H9 (cell line): ENCODE data around the gene HMGCLL1. TPM values are rescaled to one million over a fixed set of nuclear protein-coding genes. Genes with fewer than 3 reads are reported as not detected.

Source experiments
- DNase-seq: peaks from one replicate; pipeline ENCODE4 v3.0.0-alpha.2; 2017
- H2AFZ ChIP-seq: one replicate; pipeline ENCODE4 v1.6.1; 2013; ENCODE audit warnings: mild to moderate bottlenecking, low read length, control low read depth, moderate library complexity
- H2AK5ac ChIP-seq: 2 replicates; pipeline ENCODE4 v1.6.1; 2013; ENCODE audit warnings: low read length, control low read depth, mixed read lengths; ENCODE audit not compliant: insufficient read length
- H2BK120ac ChIP-seq: one replicate; pipeline ENCODE4 v1.6.1; 2013; ENCODE audit warnings: low read depth, mild to moderate bottlenecking, low read length, control low read depth, inconsistent platforms; ENCODE audit not compliant: poor library complexity, severe bottlenecking
- H2BK12ac ChIP-seq: 2 replicates; pipeline ENCODE4 v1.6.1; 2013; ENCODE audit warnings: low read length, control low read depth, mixed read lengths, low read depth; ENCODE audit not compliant: insufficient read length
- H2BK15ac ChIP-seq: 2 replicates; pipeline ENCODE4 v1.6.1; 2013; ENCODE audit warnings: low read depth, low read length, control low read depth
- H2BK20ac ChIP-seq: one replicate; pipeline ENCODE4 v1.6.1; 2013; ENCODE audit warnings: low read depth, mild to moderate bottlenecking, low read length, control low read depth, inconsistent platforms; ENCODE audit not compliant: poor library complexity, severe bottlenecking
- H2BK5ac ChIP-seq: 2 replicates; pipeline ENCODE4 v1.6.1; 2013; ENCODE audit warnings: low read length, control low read depth, mixed read lengths; ENCODE audit not compliant: insufficient read length
- H3K14ac ChIP-seq: 2 replicates; pipeline ENCODE4 v1.6.1; 2013; ENCODE audit warnings: low read length, control low read depth; ENCODE audit not compliant: insufficient read depth
- H3K18ac ChIP-seq: 2 replicates; pipeline ENCODE4 v1.6.1; 2013; ENCODE audit warnings: low read depth, mild to moderate bottlenecking, mixed read lengths, low read length, control low read depth; ENCODE audit not compliant: insufficient read length
- H3K23ac ChIP-seq: 2 replicates; pipeline ENCODE4 v1.6.1; 2013; ENCODE audit warnings: low read length, control low read depth, mixed read lengths, low read depth; ENCODE audit not compliant: insufficient read length
- H3K23me2 ChIP-seq: 2 replicates; pipeline ENCODE4 v1.6.1; 2013; ENCODE audit warnings: low read depth, mild to moderate bottlenecking, mixed read lengths, low read length, control low read depth; ENCODE audit not compliant: insufficient read length, poor library complexity, severe bottlenecking
- H3K27ac ChIP-seq: 2 replicates; pipeline ENCODE4 v1.5.1; 2013; ENCODE audit warnings: low read length, control low read depth, mixed read lengths, low read depth; ENCODE audit not compliant: insufficient read length
- H3K27me3 ChIP-seq: 2 replicates; pipeline ENCODE4 v1.6.1; 2013; ENCODE audit warnings: low read length, control low read depth, inconsistent platforms; ENCODE audit not compliant: insufficient read depth
- H3K4ac ChIP-seq: 2 replicates; pipeline ENCODE4 v1.6.1; 2013; ENCODE audit warnings: low read depth, mild to moderate bottlenecking, control low read depth, inconsistent platforms, low read length, moderate library complexity
- H3K4me1 ChIP-seq: 2 replicates; pipeline ENCODE4 v1.6.1; 2013; ENCODE audit warnings: low read length, control low read depth, inconsistent platforms; ENCODE audit not compliant: insufficient read depth
- H3K4me2 ChIP-seq: 2 replicates; pipeline ENCODE4 v1.6.1; 2013; ENCODE audit warnings: low read length, control low read depth, mixed read lengths; ENCODE audit not compliant: insufficient read length, insufficient read depth
- H3K56ac ChIP-seq: 2 replicates; pipeline ENCODE4 v1.6.1; 2013; ENCODE audit warnings: low read depth, mild to moderate bottlenecking, mixed read lengths, low read length, control low read depth; ENCODE audit not compliant: insufficient read length
- H3K79me1 ChIP-seq: 2 replicates; pipeline ENCODE4 v1.6.1; 2013; ENCODE audit warnings: low read depth, mild to moderate bottlenecking, moderate library complexity, low read length, control low read depth, inconsistent platforms; ENCODE audit not compliant: insufficient read depth, poor library complexity, severe bottlenecking
- H3K79me2 ChIP-seq: 2 replicates; pipeline ENCODE4 v1.6.1; 2013; ENCODE audit warnings: low read length, control low read depth, inconsistent platforms; ENCODE audit not compliant: insufficient read depth
- H3K9ac ChIP-seq: 2 replicates; pipeline ENCODE4 v1.6.1; 2013; ENCODE audit warnings: low read length, control low read depth, mixed read lengths; ENCODE audit not compliant: insufficient read length; ENCODE audit errors: extremely low read depth
- H3K9me3 ChIP-seq: one replicate; pipeline ENCODE4 v1.6.1; 2013; ENCODE audit warnings: low read depth, low read length, inconsistent platforms; ENCODE audit not compliant: control insufficient read depth
- H3T11ph ChIP-seq: one replicate; pipeline ENCODE4 v1.6.1; 2013; ENCODE audit warnings: mild to moderate bottlenecking, low read length, control low read depth, inconsistent platforms
- H4K20me1 ChIP-seq: one replicate; pipeline ENCODE4 v1.6.1; 2013; ENCODE audit not compliant: control insufficient read depth, insufficient read length, insufficient read depth
- H4K5ac ChIP-seq: 2 replicates; pipeline ENCODE4 v1.6.1; 2013; ENCODE audit warnings: low read depth, mild to moderate bottlenecking, mixed read lengths, low read length, control low read depth; ENCODE audit not compliant: insufficient read length
- H4K8ac ChIP-seq: replicated peaks from 2 replicates; pipeline ENCODE4 v1.6.1; 2013; ENCODE audit warnings: low read length, control low read depth, mixed read lengths, low read depth; ENCODE audit not compliant: insufficient read length
- H4K91ac ChIP-seq: 2 replicates; pipeline ENCODE4 v1.6.1; 2013; ENCODE audit warnings: low read depth, mild to moderate bottlenecking, moderate library complexity, mixed read lengths, low read length, control low read depth; ENCODE audit not compliant: insufficient read length
- H3K27ac Mint-ChIP-seq, 3 experiments: 2 replicates in 2 of 3; 3 replicates in 1 of 3; pipeline ENCODE4 v1.8.0; 2020 to 2021; ENCODE audit warnings: mixed read lengths in 3 of 3, mild to moderate bottlenecking in 1 of 3, moderate library complexity in 1 of 3
- H3K27me3 Mint-ChIP-seq: 2 replicates; pipeline ENCODE4 v1.8.0; 2021; ENCODE audit warnings: low read depth, mild to moderate bottlenecking, moderate library complexity, mixed read lengths
- H3K36me3 Mint-ChIP-seq, 3 experiments: 2 replicates in 2 of 3; 3 replicates in 1 of 3; pipeline ENCODE4 v1.8.0; 2020 to 2021; ENCODE audit warnings: low read depth in 3 of 3, mixed read lengths in 3 of 3; ENCODE audit not compliant: insufficient read depth in 1 of 3
- H3K4me1 Mint-ChIP-seq, 2 experiments: 2 replicates each; pipeline ENCODE4 v1.8.0; 2020; ENCODE audit warnings: mixed read lengths in 2 of 2
- H3K4me3 Mint-ChIP-seq, 2 experiments: 2 replicates in 1 of 2; 3 replicates in 1 of 2; pipeline ENCODE4 v1.8.0; 2020 to 2021; ENCODE audit warnings: mild to moderate bottlenecking in 2 of 2, mixed read lengths in 2 of 2, moderate library complexity in 1 of 2
- H3K9me3 Mint-ChIP-seq, 2 experiments: 2 replicates in 1 of 2; 3 replicates in 1 of 2; pipeline ENCODE4 v1.8.0; 2020; ENCODE audit warnings: mild to moderate bottlenecking in 2 of 2, mixed read lengths in 2 of 2, moderate library complexity in 1 of 2
- CTCF ChIP-seq: fragments of 200-600 bp; sonication (generic); conservative IDR thresholded peaks from 3 replicates; pipeline ENCODE4 v1.8.0; 2021; ENCODE audit warnings: antibody characterized with exemption, mild to moderate bottlenecking
- WGBS: extraction: QIAGEN DNeasy Blood & Tissue Kit; methylation state at CpG from one replicate; pipeline ENCODE4 v1.1.7; 2013; ENCODE audit warnings: missing lambda C conversion rate, low lambda C conversion rate, mixed read lengths; ENCODE audit not compliant: insufficient read length; ENCODE audit errors: extremely low coverage; 5-methylcytosine and 5-hydroxymethylcytosine counted together
- total RNA-seq: library from RNA; stranded (reverse); gene quantifications from 2 replicates; pipeline ENCODE4 v1.2.1, GENCODE V29; 2021

HMGCLL1 gene
- total RNA-seq, 1 experiment from 2014 or later: 0.24 TPM

GRCh38 chr6:55443238-55444134 lies 135.5 kb downstream of the HMGCLL1 start:
- no peaks in the 10 kb centered on the region for H3K9me3 Mint-ChIP-seq
- no peak for TF ChIP-seq CTCF
- no CpG with 5 or more reads among the region's 7 CpGs for WGBS

More at GRCh38 chr6:55443238-55444134, 135.5 kb downstream of the HMGCLL1 start:
- Histone ChIP-seq H3K23ac (no peak overlapping the region), H3K4me2 (no peak overlapping the region), H2AFZ (no peak overlapping the region), H2BK120ac (no peak overlapping the region), H2BK12ac (no peak overlapping the region), H3K27me3 (no peaks in the 10 kb centered on the region), H3K18ac (no peak overlapping the region), H4K20me1 (no peaks in the 10 kb centered on the region), H4K91ac (no peak overlapping the region), H3K14ac (no peak overlapping the region), H2BK15ac (no peak overlapping the region), H2BK5ac (no peak overlapping the region), H3K27ac (no peak overlapping the region), H3K79me1 (no peaks in the 10 kb centered on the region), H4K8ac (no peak overlapping the region), H3K9ac (no peak overlapping the region), H2AK5ac (no peak overlapping the region), H4K5ac (no peak overlapping the region), H2BK20ac (no peak overlapping the region), H3K23me2 (no peaks in the 10 kb centered on the region), H3T11ph (no peak overlapping the region), H3K9me3 (no peaks in the 10 kb centered on the region), H3K4ac (no peak overlapping the region), H3K56ac (no peak overlapping the region), H3K4me1 (no peaks in the 10 kb centered on the region), H3K79me2 (no peaks in the 10 kb centered on the region)
- no peaks in the 10 kb centered on the region for H3K36me3 Mint-ChIP-seq
- no peaks in the 10 kb centered on the region for H3K4me1 Mint-ChIP-seq
- no peak overlapping the region for H3K4me3 Mint-ChIP-seq
- no peak overlapping the region; a peak in 1 of 7 replicates for H3K27ac Mint-ChIP-seq
- no peaks in the 10 kb centered on the region for H3K27me3 Mint-ChIP-seq
- no peak for DNase-seq
